WTC11 (cell line): Measurements from ENCODE around the gene IAPP. TPM values are rescaled to one million over a fixed set of nuclear protein-coding genes. Genes with fewer than 3 reads are reported as not detected.
A peak's percentile ranks its signal among the peaks of the same experiment; 100 is the strongest.
"Not testable (repeated sequence)": the region's sequence is repeated elsewhere in the genome, so short reads cannot be mapped to it uniquely, and the experiment has no call there.

ENCODE experiments used
- ATAC-seq: fragments of 200-7000 bp; cut with Tn5 transposase; 2 replicates; pipeline ENCODE4 v1.10.0; 2021; ENCODE audit warnings: mild to moderate bottlenecking, moderate library complexity
- CTCF ChIA-PET: fragments of 300-600 bp; sonication (Branson Sonifier 250); formaldehyde crosslinking; loops from one replicate; lab custom pipeline; 2021; ENCODE audit warnings: antibody characterized with exemption; lab: Charles Lee
- POLR2A ChIA-PET: fragments of 350-600 bp; sonication (Branson Sonifier 250); formaldehyde crosslinking; loops from one replicate; lab custom pipeline; 2021; ENCODE audit warnings: antibody characterized with exemption; lab: Charles Lee
- DNase-seq: peaks from one replicate; pipeline ENCODE4 v3.0.0; 2021; ENCODE audit warnings: low spot score
- H3K27ac Mint-ChIP-seq: 2 replicates; pipeline ENCODE4 v1.8.0; 2021; ENCODE audit warnings: mixed read lengths
- H3K27me3 Mint-ChIP-seq: 2 replicates; pipeline ENCODE4 v1.8.0; 2021; ENCODE audit warnings: low read depth, mild to moderate bottlenecking, moderate library complexity, mixed read lengths
- H3K36me3 Mint-ChIP-seq: 2 replicates; pipeline ENCODE4 v1.8.0; 2021; ENCODE audit warnings: mixed read lengths
- H3K4me1 Mint-ChIP-seq: 2 replicates; pipeline ENCODE4 v1.8.0; 2022; ENCODE audit warnings: mixed read lengths
- H3K4me3 Mint-ChIP-seq: 2 replicates; pipeline ENCODE4 v1.8.0; 2021; ENCODE audit warnings: mild to moderate bottlenecking, moderate library complexity, mixed read lengths
- H3K9me3 Mint-ChIP-seq: 2 replicates; pipeline ENCODE4 v1.8.0; 2021; ENCODE audit warnings: mixed read lengths
- ATF6 ChIP-seq: sonication (generic); formaldehyde crosslinking; IDR thresholded peaks from 2 replicates; pipeline ENCODE4 v1.8.1; 2023; ENCODE audit warnings: mild to moderate bottlenecking, missing genetic modification reagents
- CREB1 ChIP-seq: sonication (generic); formaldehyde crosslinking; IDR thresholded peaks from 2 replicates; pipeline ENCODE4 v1.8.0; 2023; ENCODE audit warnings: mild to moderate bottlenecking, missing genetic modification reagents
- FOXK1 ChIP-seq: sonication (generic); formaldehyde crosslinking; IDR thresholded peaks from 2 replicates; pipeline ENCODE4 v1.8.0; 2022; ENCODE audit warnings: mild to moderate bottlenecking, moderate library complexity, missing genetic modification reagents
- HMGA2 ChIP-seq: fragments of 250-450 bp; sonication (Bioruptor Pico); IDR thresholded peaks from 2 replicates; pipeline ENCODE4 v1.4.0; 2021; ENCODE audit warnings: mild to moderate bottlenecking, moderate library complexity
- JUN ChIP-seq: sonication (generic); formaldehyde crosslinking; IDR thresholded peaks from 2 replicates; pipeline ENCODE4 v1.8.0; 2023; ENCODE audit warnings: mild to moderate bottlenecking, missing genetic modification reagents
- KAT7 ChIP-seq: sonication (generic); formaldehyde crosslinking; IDR thresholded peaks from 2 replicates; pipeline ENCODE4 v1.8.1; 2023; ENCODE audit warnings: missing genetic modification reagents, mild to moderate bottlenecking, borderline replicate concordance
- MAX ChIP-seq: sonication (generic); formaldehyde crosslinking; IDR thresholded peaks from 2 replicates; pipeline ENCODE4 v1.8.0; 2022; ENCODE audit warnings: mild to moderate bottlenecking, missing genetic modification reagents
- MXD4 ChIP-seq: fragments of 250-450 bp; sonication (Bioruptor Pico); IDR thresholded peaks from 2 replicates; pipeline ENCODE4 v1.8.0; 2021; ENCODE audit warnings: mild to moderate bottlenecking, moderate library complexity, borderline replicate concordance
- SMAD4 ChIP-seq: sonication (generic); formaldehyde crosslinking; IDR thresholded peaks from 2 replicates; pipeline ENCODE4 v1.8.0; 2022; ENCODE audit warnings: mild to moderate bottlenecking, missing genetic modification reagents
- SOX15 ChIP-seq: fragments of 250-450 bp; sonication (Bioruptor Pico); IDR thresholded peaks from 2 replicates; pipeline ENCODE4 v1.9.0; 2021; ENCODE audit warnings: mild to moderate bottlenecking
- USF2 ChIP-seq: sonication (generic); formaldehyde crosslinking; IDR thresholded peaks from 2 replicates; pipeline ENCODE4 v1.8.1; 2023; ENCODE audit warnings: mild to moderate bottlenecking, missing genetic modification reagents, moderate library complexity
- total RNA-seq: library from RNA; stranded (reverse); gene quantifications from 3 replicates; pipeline ENCODE4 v1.2.3, GENCODE V29; 2021
- TF ChIP-seq, protein P1 (sequence below): fragments of 250-450 bp; sonication (Bioruptor Pico); IDR thresholded peaks from 2 replicates; pipeline ENCODE4 v1.9.0; 2021; ENCODE audit warnings: mild to moderate bottlenecking
- TF ChIP-seq, protein P2 (sequence below): fragments of 200-600 bp; IDR thresholded peaks from 2 replicates; pipeline ENCODE4 v1.8.0; 2022; ENCODE audit warnings: antibody characterized with exemption
- TF ChIP-seq, protein P3 (sequence below): sonication (generic); formaldehyde crosslinking; IDR thresholded peaks from 2 replicates; pipeline ENCODE4 v1.8.0; 2022; ENCODE audit warnings: mild to moderate bottlenecking, missing genetic modification reagents
- TF ChIP-seq, protein P4 (sequence below): sonication (generic); formaldehyde crosslinking; IDR thresholded peaks from 2 replicates; pipeline ENCODE4 v1.8.1; 2023; ENCODE audit warnings: mild to moderate bottlenecking, missing genetic modification reagents, moderate library complexity

Gene IAPP
- total RNA-seq, 1 experiment from 2014 or later, result not detected

GRCh38 chr12:21392384-21392783 lies 19.7 kb downstream of the IAPP start:
- DNase-seq (no peak), ATAC-seq (no peak)
- H3K4me1 Mint-ChIP-seq, result peaks cover 29% of the 10 kb centered on the region
- H3K27ac Mint-ChIP-seq, result no peak overlapping the region
- TF ChIP-seq MXD4 (CRISPR knock-in tag) (no peak), MAX (CRISPR knock-in tag) (no peak), USF2 (no peak), SOX15 (CRISPR knock-in tag) (no peak)
- TF ChIP-seq, protein P1, sequence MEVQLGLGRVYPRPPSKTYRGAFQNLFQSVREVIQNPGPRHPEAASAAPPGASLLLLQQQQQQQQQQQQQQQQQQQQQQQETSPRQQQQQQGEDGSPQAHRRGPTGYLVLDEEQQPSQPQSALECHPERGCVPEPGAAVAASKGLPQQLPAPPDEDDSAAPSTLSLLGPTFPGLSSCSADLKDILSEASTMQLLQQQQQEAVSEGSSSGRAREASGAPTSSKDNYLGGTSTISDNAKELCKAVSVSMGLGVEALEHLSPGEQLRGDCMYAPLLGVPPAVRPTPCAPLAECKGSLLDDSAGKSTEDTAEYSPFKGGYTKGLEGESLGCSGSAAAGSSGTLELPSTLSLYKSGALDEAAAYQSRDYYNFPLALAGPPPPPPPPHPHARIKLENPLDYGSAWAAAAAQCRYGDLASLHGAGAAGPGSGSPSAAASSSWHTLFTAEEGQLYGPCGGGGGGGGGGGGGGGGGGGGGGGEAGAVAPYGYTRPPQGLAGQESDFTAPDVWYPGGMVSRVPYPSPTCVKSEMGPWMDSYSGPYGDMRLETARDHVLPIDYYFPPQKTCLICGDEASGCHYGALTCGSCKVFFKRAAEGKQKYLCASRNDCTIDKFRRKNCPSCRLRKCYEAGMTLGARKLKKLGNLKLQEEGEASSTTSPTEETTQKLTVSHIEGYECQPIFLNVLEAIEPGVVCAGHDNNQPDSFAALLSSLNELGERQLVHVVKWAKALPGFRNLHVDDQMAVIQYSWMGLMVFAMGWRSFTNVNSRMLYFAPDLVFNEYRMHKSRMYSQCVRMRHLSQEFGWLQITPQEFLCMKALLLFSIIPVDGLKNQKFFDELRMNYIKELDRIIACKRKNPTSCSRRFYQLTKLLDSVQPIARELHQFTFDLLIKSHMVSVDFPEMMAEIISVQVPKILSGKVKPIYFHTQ (CRISPR knock-in tag), result no peak
- TF ChIP-seq, protein P2, sequence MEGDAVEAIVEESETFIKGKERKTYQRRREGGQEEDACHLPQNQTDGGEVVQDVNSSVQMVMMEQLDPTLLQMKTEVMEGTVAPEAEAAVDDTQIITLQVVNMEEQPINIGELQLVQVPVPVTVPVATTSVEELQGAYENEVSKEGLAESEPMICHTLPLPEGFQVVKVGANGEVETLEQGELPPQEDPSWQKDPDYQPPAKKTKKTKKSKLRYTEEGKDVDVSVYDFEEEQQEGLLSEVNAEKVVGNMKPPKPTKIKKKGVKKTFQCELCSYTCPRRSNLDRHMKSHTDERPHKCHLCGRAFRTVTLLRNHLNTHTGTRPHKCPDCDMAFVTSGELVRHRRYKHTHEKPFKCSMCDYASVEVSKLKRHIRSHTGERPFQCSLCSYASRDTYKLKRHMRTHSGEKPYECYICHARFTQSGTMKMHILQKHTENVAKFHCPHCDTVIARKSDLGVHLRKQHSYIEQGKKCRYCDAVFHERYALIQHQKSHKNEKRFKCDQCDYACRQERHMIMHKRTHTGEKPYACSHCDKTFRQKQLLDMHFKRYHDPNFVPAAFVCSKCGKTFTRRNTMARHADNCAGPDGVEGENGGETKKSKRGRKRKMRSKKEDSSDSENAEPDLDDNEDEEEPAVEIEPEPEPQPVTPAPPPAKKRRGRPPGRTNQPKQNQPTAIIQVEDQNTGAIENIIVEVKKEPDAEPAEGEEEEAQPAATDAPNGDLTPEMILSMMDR, result no peak
- CTCF ChIA-PET, result no interaction called here
- H3K36me3 Mint-ChIP-seq, result peaks cover 4% of the 10 kb centered on the region; the same call in 1 of the 2 replicates
- H3K27me3 Mint-ChIP-seq, result no peaks in the 10 kb centered on the region
- no peak overlapping the region for H3K4me3 Mint-ChIP-seq
- POLR2A ChIA-PET, result no interaction called here
- peaks cover 14% of the 10 kb centered on the region for H3K9me3 Mint-ChIP-seq

- CTCF ChIA-PET, result interaction anchor here (1.2 kb wide), 1 partner anchor 56 kb away, joined by 3 read pairs; no protein-coding TSS in a partner anchor
- DNase-seq, result peak; percentile 61
Observed at GRCh38 chr12:21394828-21395626, 22.3 kb downstream of the IAPP start.

GRCh38 chr12:21413369-21414277 lies 40.9 kb downstream of the IAPP start:
- peaks cover 3% of the 10 kb centered on the region; the same call in 1 of the 2 replicates for H3K9me3 Mint-ChIP-seq
- ChIA-PET POLR2A (no interaction called here), CTCF (no interaction called here)
- no peaks in the 10 kb centered on the region for H3K27me3 Mint-ChIP-seq
- DNase-seq (no peak), ATAC-seq (no peak)
- 0 out of 2 replicates have a peak, but pooled peaks cover 3% of the 10 kb centered on the region for H3K36me3 Mint-ChIP-seq
- no peak overlapping the region for H3K4me3 Mint-ChIP-seq
- no peak overlapping the region for H3K27ac Mint-ChIP-seq
- peaks cover 16% of the 10 kb centered on the region for H3K4me1 Mint-ChIP-seq
- TF ChIP-seq, protein P3, sequence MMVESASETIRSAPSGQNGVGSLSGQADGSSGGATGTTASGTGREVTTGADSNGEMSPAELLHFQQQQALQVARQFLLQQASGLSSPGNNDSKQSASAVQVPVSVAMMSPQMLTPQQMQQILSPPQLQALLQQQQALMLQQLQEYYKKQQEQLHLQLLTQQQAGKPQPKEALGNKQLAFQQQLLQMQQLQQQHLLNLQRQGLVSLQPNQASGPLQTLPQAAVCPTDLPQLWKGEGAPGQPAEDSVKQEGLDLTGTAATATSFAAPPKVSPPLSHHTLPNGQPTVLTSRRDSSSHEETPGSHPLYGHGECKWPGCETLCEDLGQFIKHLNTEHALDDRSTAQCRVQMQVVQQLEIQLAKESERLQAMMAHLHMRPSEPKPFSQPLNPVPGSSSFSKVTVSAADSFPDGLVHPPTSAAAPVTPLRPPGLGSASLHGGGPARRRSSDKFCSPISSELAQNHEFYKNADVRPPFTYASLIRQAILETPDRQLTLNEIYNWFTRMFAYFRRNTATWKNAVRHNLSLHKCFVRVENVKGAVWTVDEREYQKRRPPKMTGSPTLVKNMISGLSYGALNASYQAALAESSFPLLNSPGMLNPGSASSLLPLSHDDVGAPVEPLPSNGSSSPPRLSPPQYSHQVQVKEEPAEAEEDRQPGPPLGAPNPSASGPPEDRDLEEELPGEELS (CRISPR knock-in tag), result no peak
- TF ChIP-seq ATF6 (CRISPR knock-in tag), result no peak
- TF ChIP-seq HMGA2 (CRISPR knock-in tag), result no peak
- no peak for TF ChIP-seq CREB1 (CRISPR knock-in tag)
- TF ChIP-seq JUN (CRISPR knock-in tag), result no peak
- no peak for TF ChIP-seq SMAD4 (CRISPR knock-in tag)
- TF ChIP-seq, protein P4, sequence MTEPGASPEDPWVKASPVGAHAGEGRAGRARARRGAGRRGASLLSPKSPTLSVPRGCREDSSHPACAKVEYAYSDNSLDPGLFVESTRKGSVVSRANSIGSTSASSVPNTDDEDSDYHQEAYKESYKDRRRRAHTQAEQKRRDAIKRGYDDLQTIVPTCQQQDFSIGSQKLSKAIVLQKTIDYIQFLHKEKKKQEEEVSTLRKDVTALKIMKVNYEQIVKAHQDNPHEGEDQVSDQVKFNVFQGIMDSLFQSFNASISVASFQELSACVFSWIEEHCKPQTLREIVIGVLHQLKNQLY (CRISPR knock-in tag), result no peak

More at GRCh38 chr12:21394828-21395626, 22.3 kb downstream of the IAPP start:
- TF ChIP-seq KAT7 (CRISPR knock-in tag), result 0 out of 2 replicates have a peak, but pooled peaks have one; percentile 46
- TF ChIP-seq FOXK1 (CRISPR knock-in tag), result peak; percentile 84
- TF ChIP-seq, protein P3 (CRISPR knock-in tag), result 0 out of 2 replicates have a peak, but pooled peaks have one; percentile 17
- peaks cover 29% of the 10 kb centered on the region for H3K4me1 Mint-ChIP-seq
- H3K27me3 Mint-ChIP-seq, H3K9me3 Mint-ChIP-seq, POLR2A ChIA-PET, H3K36me3 Mint-ChIP-seq: not testable (repeated sequence)
- peak overlapping the region; percentile 86 for H3K4me3 Mint-ChIP-seq
- peak; percentile 39 for ATAC-seq
- peak overlapping the region; percentile 96 for H3K27ac Mint-ChIP-seq
